ENCODE measurements around the gene INPP5D.

INPP5D gene

GRCh38 chr2:233242231-233242927 lies 182.2 kb downstream of the INPP5D start:
- H3K27ac ChIP-seq = peak overlapping the region; percentile 86

GRCh38 chr2:233243348-233243747 lies 183.2 kb downstream of the INPP5D start:
- Histone ChIP-seq H3K27me3 (no peaks in the 10 kb centered on the region), H3K4me3 (ENCODE audit: low read depth in 1 of 2, low read length in 1 of 2) (peak overlapping the region in 1 of 2 experiments; percentile 42), H3K4me1 (ENCODE audit: control insufficient read depth in 1 of 2, insufficient read depth in 1 of 2, low read depth in 1 of 2, low read length in 1 of 2) (peaks cover 50 to 74% of the 10 kb centered on the region in 2 experiments), H3K9me3 (no peaks in the 10 kb centered on the region), H3K27ac (peak overlapping the region; percentile 86), H3K36me3 (no peaks in the 10 kb centered on the region)
- TF ChIP-seq, protein P1, sequence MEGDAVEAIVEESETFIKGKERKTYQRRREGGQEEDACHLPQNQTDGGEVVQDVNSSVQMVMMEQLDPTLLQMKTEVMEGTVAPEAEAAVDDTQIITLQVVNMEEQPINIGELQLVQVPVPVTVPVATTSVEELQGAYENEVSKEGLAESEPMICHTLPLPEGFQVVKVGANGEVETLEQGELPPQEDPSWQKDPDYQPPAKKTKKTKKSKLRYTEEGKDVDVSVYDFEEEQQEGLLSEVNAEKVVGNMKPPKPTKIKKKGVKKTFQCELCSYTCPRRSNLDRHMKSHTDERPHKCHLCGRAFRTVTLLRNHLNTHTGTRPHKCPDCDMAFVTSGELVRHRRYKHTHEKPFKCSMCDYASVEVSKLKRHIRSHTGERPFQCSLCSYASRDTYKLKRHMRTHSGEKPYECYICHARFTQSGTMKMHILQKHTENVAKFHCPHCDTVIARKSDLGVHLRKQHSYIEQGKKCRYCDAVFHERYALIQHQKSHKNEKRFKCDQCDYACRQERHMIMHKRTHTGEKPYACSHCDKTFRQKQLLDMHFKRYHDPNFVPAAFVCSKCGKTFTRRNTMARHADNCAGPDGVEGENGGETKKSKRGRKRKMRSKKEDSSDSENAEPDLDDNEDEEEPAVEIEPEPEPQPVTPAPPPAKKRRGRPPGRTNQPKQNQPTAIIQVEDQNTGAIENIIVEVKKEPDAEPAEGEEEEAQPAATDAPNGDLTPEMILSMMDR (IDR thresholded peaks at IDR 0.05) = no peak

More at GRCh38 chr2:233242231-233242927, 182.2 kb downstream of the INPP5D start:
- Histone ChIP-seq H3K4me3 (ENCODE audit: low read depth in 1 of 2, low read length in 1 of 2) (peak overlapping the region; percentile 0 to 42), H3K9me3 (no peaks in the 10 kb centered on the region), H3K27me3 (no peaks in the 10 kb centered on the region), H3K36me3 (no peaks in the 10 kb centered on the region), H3K4me1 (ENCODE audit: control insufficient read depth in 1 of 2, insufficient read depth in 1 of 2, low read depth in 1 of 2, low read length in 1 of 2) (peaks cover 50 to 68% of the 10 kb centered on the region in 2 experiments)
- TF ChIP-seq, protein P1 (IDR thresholded peaks at IDR 0.05) = no peak

DNA sequence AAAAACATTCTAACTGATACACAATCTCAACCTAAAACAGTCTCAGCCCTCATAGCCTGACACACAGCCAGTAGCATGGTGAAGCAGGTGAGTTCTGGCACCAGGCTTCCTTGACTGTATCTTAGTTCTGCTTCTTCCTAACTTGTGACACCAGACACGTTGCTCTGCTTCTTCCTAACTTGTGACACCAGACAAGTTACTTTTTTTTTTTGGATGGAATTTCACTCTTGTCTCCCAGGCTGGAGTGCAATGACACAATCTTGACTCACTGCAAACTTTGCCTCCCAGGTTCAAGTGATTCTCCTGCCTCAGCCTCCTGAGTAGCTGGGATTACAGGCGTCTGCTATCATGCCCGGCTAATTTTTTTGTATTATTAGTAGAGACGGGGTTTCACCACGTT lies 184.7 kb downstream of the INPP5D start:
- H3K27ac ChIP-seq = peak overlapping the region; percentile 86

DNA sequence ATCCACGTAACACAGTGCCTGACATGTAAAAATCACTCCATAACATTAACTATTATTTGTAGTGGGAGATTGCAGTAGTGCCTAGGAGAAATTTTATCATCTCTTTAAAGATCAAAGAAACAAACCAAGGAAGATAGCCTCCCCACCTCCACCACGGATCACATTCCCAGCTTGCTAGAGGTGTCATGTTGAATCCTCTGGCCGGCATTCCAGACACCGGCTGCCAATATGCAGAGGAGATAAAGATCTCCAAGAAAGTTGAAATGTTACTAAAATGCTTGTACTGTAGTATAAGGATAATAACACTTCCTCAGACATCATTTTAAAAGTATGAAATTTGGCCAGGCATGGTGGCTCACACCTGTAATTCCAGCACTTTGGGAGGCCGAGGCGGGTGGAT lies 185.3 kb downstream of the INPP5D start:
- Histone ChIP-seq H3K27ac (peak overlapping the region; percentile 86), H3K4me1 (ENCODE audit: control insufficient read depth in 1 of 2, insufficient read depth in 1 of 2, low read depth in 1 of 2, low read length in 1 of 2) (peaks cover 57 to 79% of the 10 kb centered on the region in 2 experiments), H3K36me3 (no peaks in the 10 kb centered on the region), H3K9me3 (no peaks in the 10 kb centered on the region), H3K4me3 (ENCODE audit: low read depth in 1 of 2, low read length in 1 of 2) (no peak overlapping the region), H3K27me3 (no peaks in the 10 kb centered on the region)
- TF ChIP-seq, protein P1 (IDR thresholded peaks at IDR 0.05) = no peak

More for the DNA sequence above, 184.7 kb downstream of the INPP5D start:
- H3K36me3 ChIP-seq = no peaks in the 10 kb centered on the region
- H3K4me3 ChIP-seq (ENCODE audit: low read depth in 1 of 2, low read length in 1 of 2) = peak overlapping the region in 1 of 2 experiments; percentile 42
- no peaks in the 10 kb centered on the region for H3K9me3 ChIP-seq
- H3K4me1 ChIP-seq (ENCODE audit: control insufficient read depth in 1 of 2, insufficient read depth in 1 of 2, low read depth in 1 of 2, low read length in 1 of 2) = peaks cover 61 to 83% of the 10 kb centered on the region in 2 experiments
- TF ChIP-seq, protein P1 (IDR thresholded peaks at IDR 0.05) = no peak
- H3K27me3 ChIP-seq = no peaks in the 10 kb centered on the region

- no peaks in the 10 kb centered on the region for H3K27me3 ChIP-seq
- H3K27ac ChIP-seq = peak overlapping the region; percentile 44
- no peaks in the 10 kb centered on the region for H3K9me3 ChIP-seq
- TF ChIP-seq, protein P1 (IDR thresholded peaks at IDR 0.05) = no peak
- peaks cover 43 to 76% of the 10 kb centered on the region in 2 experiments for H3K4me1 ChIP-seq (ENCODE audit: control insufficient read depth in 1 of 2, insufficient read depth in 1 of 2, low read depth in 1 of 2, low read length in 1 of 2)
- H3K36me3 ChIP-seq = no peaks in the 10 kb centered on the region
- no peak overlapping the region for H3K4me3 ChIP-seq (ENCODE audit: low read depth in 1 of 2, low read length in 1 of 2)
Observed at GRCh38 chr2:233247116-233247515, 187.0 kb downstream of the INPP5D start.
